Activated T-cell treated with anti-CD3 and anti-CD28 coated beads, Interleukin-2, amount 50 U/mL, for 24 hours (primary cell): ENCODE data around the gene PLCB3.

Source experiments
- DNase-seq: peaks from one replicate; pipeline ENCODE4 v3.0.0-alpha.2; 2020
- H3K27ac Mint-ChIP-seq: 2 replicates; pipeline ENCODE4 v1.8.0; 2020; ENCODE audit warnings: mild to moderate bottlenecking, mixed read lengths
- H3K27me3 Mint-ChIP-seq: 2 replicates; pipeline ENCODE4 v1.8.0; 2020; ENCODE audit warnings: mixed read lengths
- H3K36me3 Mint-ChIP-seq: 2 replicates; pipeline ENCODE4 v1.8.0; 2020; ENCODE audit warnings: low read depth, mixed read lengths
- H3K4me1 Mint-ChIP-seq: 2 replicates; pipeline ENCODE4 v1.8.0; 2020; ENCODE audit warnings: low read depth, mixed read lengths
- H3K4me3 Mint-ChIP-seq: 2 replicates; pipeline ENCODE4 v1.8.0; 2020; ENCODE audit warnings: mild to moderate bottlenecking, moderate library complexity, mixed read lengths
- H3K9me3 Mint-ChIP-seq: 2 replicates; pipeline ENCODE4 v1.8.0; 2020; ENCODE audit warnings: mixed read lengths

PLCB3 gene

DNA sequence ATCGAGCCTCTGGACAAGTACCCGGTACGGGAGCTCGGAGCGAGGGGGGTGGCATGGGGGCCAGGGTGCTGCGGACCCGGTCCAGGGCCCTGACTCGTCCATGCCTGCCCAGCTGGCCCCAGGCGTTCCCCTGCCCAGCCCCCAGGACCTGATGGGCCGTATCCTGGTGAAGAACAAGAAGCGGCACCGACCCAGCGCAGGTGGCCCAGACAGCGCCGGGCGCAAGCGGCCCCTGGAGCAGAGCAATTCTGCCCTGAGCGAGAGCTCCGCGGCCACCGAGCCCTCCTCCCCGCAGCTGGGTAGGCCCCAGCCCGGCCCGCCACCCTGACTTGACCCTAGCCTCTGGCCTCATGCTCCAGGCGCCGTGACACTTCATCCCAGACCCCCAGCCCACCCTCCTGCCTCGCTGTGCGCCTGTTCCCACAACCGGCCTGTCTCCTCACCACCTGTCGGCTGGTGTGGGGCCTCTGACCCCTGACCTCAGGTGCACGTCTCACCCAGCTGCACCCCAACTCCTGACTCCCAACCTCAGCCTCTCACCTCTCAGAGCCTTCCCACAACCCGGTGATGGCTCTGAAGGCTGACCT is 7.7 kb downstream of the PLCB3 start:
- Mint-ChIP-seq H3K27me3 (no peaks in the 10 kb centered on the region), H3K4me1 (peaks cover 11% of the 10 kb centered on the region), H3K4me3 (no peak overlapping the region), H3K9me3 (no peaks in the 10 kb centered on the region), H3K27ac (no peak overlapping the region), H3K36me3 (peaks cover 61% of the 10 kb centered on the region)
- DNase-seq: no peak

DNA sequence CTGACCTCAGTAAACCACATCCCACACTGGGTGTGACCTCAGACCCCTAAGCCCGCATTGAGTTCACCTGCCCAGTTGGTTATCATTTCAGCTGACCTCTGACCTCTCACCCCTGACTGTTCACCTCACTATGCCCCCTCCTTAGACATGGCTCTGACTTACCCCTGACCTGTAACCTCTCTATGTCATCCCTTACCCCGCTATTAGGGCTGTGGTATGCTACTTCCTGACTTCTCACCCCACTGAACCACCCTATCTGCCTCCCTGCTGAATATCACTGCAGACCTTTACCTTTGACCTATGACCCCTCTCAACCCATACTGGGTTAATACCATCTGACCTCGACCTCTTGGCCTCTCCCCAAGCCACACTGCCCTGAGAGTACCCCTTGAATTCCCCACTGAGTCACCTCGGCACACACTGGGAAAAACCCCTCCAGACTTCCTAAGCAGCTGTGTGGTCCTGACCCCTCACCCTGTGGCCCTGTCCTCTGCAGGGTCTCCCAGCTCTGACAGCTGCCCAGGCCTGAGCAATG is 8.3 kb downstream of the PLCB3 start:
- Mint-ChIP-seq H3K4me3 (no peak overlapping the region), H3K27ac (no peak overlapping the region), H3K36me3 (peaks cover 63% of the 10 kb centered on the region), H3K27me3 (no peaks in the 10 kb centered on the region), H3K4me1 (peaks cover 11% of the 10 kb centered on the region), H3K9me3 (no peaks in the 10 kb centered on the region)
- DNase-seq: no peak

DNA sequence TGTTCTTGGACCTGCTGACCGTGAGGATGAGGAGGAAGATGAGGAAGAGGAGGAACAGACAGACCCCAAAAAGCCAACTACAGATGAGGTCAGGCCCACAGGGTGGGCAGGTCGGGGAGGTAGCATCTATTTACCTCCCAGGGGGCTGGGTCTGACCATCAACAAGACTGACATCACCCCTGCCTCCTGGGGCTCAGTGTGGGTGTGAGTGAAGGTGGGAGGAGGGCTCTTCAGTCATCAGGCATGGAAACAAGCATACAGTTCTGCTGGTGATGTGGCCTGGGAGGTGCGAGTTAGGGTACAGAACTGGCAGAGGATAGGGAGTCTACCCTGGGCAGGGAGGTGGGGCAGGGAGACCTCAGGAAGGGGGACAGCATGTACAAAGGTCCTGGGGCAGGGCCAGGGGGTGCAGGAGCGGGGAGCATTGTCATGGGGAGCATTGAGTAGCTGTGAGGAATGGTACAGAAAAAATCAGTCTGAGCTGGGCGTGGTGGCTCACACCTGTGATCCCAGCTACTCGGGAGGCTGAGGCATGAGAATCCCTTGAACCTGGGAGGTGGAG is 8.9 kb downstream of the PLCB3 start:
- no peaks in the 10 kb centered on the region for H3K9me3 Mint-ChIP-seq
- peaks cover 11% of the 10 kb centered on the region for H3K4me1 Mint-ChIP-seq
- H3K4me3 Mint-ChIP-seq: no peak overlapping the region
- H3K27ac Mint-ChIP-seq: no peak overlapping the region
- H3K36me3 Mint-ChIP-seq: peaks cover 61% of the 10 kb centered on the region
- H3K27me3 Mint-ChIP-seq: no peaks in the 10 kb centered on the region
- DNase-seq: no peak

DNA sequence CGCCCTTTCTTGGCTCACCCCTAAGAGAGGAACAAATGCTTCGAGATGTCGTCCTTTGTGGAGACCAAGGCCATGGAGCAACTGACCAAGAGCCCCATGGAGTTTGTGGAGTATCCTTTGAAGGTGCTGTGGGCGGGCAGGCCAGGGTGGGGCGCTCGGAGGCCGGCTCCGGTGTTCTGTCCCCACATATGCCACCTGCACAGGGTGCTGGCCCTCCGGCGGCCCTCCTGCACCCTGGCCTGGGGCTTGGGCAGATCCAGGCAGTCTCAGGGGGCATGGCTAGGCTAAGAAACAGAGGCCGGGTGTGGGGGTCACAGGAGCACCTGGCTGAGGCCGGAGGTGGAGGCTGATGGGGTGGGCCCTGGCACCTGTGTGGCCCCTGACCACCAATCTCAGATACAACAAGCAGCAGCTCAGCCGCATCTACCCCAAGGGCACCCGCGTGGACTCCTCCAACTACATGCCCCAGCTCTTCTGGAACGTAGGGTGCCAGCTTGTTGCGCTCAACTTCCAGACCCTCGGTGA is 10.3 kb downstream of the PLCB3 start:
- Mint-ChIP-seq H3K27ac (no peak overlapping the region), H3K36me3 (peaks cover 62% of the 10 kb centered on the region), H3K4me1 (peaks cover 11% of the 10 kb centered on the region), H3K4me3 (no peak overlapping the region), H3K9me3 (no peaks in the 10 kb centered on the region), H3K27me3 (no peaks in the 10 kb centered on the region)
- DNase-seq: no peak

DNA sequence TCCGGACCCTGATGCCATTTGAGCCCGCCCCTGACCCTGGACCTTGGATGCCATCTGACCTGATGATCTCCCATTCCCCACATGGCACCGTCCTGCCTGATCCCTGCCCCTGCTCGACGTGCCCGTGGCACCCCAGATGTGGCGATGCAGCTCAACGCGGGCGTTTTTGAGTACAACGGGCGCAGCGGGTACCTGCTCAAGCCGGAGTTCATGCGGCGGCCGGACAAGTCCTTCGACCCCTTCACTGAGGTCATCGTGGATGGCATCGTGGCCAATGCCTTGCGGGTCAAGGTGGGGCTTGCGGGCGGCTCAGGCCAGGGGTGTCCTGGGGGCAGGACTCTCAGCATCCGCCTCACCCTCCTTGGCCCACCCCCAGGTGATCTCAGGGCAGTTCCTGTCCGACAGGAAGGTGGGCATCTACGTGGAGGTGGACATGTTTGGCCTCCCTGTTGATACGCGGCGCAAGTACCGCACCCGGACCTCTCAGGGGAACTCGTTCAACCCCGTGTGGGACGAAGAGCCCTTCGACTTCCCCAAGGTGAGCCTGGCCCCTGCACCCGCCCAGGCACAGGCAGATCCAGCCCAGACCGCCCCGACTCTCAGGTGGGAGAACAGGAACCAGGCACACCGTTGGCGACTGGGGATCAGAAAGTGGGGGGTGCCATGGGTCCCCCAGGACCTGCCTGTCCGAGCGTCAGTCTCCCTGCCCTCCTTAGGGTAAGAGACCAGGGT is 11.1 kb downstream of the PLCB3 start:
- Mint-ChIP-seq H3K4me1 (peaks cover 11% of the 10 kb centered on the region), H3K4me3 (no peak overlapping the region), H3K27me3 (no peaks in the 10 kb centered on the region), H3K27ac (no peak overlapping the region), H3K9me3 (no peaks in the 10 kb centered on the region), H3K36me3 (peaks cover 60% of the 10 kb centered on the region)
- DNase-seq: no peak

DNA sequence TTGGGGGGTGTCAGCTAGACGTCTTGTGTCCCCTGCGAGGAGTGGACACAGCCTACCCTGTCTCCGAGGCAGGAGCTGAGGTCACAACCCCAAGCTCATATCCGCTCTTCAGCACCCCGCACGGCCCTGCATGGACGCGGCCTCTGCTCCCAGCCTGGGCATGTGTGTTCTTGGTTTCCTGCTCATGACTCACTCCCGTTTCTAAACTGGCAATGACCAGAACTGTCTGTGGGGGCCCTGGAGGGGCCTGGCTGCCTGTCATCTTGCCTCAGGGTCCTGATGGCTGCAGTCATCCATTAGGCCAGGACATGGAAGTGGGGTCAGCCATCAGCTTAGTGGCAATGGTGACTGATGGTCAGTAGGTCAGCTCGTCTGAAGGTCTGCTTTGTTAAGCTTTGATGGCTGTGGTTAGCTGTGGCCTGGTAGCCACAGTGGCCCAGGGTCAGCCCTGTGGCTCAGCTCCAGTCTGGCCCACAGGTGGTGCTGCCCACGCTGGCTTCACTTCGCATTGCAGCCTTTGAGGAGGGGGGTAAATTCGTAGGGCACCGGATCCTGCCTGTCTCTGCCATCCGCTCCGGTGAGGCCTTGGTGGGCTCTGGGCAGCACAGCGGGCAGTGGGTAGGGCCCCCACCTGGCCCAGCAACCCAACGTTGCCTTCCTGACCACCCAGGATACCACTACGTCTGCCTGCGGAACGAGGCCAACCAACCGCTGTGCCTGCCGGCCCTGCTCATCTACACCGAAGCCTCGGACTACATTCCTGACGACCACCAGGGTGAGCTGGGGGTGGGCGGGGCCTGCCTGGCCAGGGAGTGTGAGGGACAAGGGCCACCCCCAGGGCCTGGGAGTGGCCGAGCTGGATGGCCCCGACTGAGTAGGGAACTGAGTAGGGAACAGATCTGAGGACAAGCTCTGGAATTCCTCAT is 12.0 kb downstream of the PLCB3 start:
- H3K36me3 Mint-ChIP-seq: peaks cover 55% of the 10 kb centered on the region

DNA sequence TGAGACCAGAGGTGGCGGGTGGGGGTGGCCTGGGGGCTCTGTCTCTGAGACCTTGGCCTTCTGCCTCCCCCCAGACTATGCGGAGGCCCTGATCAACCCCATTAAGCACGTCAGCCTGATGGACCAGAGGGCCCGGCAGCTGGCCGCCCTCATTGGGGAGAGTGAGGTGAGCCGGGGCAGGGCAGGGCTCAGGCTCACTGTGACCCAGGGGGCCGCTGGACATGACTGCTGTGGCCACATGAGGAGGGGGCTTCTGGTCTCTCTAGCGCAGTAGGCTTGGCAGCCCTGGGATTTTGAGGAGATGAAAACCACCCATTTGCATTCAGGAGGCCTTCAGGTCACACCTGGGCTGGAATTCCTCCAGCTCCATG is 12.6 kb downstream of the PLCB3 start:
- peaks cover 22% of the 10 kb centered on the region for H3K4me1 Mint-ChIP-seq
- no peaks in the 10 kb centered on the region for H3K9me3 Mint-ChIP-seq
- no peak for DNase-seq
- no peak overlapping the region for H3K4me3 Mint-ChIP-seq
- no peaks in the 10 kb centered on the region for H3K27me3 Mint-ChIP-seq
- H3K36me3 Mint-ChIP-seq: peaks cover 55% of the 10 kb centered on the region
- no peak overlapping the region for H3K27ac Mint-ChIP-seq

More for the DNA sequence above, 12.0 kb downstream of the PLCB3 start:
- Mint-ChIP-seq H3K4me3 (no peak overlapping the region), H3K27me3 (no peaks in the 10 kb centered on the region), H3K27ac (no peak overlapping the region), H3K4me1 (peaks cover 16% of the 10 kb centered on the region), H3K9me3 (no peaks in the 10 kb centered on the region)
- no peak for DNase-seq

DNA sequence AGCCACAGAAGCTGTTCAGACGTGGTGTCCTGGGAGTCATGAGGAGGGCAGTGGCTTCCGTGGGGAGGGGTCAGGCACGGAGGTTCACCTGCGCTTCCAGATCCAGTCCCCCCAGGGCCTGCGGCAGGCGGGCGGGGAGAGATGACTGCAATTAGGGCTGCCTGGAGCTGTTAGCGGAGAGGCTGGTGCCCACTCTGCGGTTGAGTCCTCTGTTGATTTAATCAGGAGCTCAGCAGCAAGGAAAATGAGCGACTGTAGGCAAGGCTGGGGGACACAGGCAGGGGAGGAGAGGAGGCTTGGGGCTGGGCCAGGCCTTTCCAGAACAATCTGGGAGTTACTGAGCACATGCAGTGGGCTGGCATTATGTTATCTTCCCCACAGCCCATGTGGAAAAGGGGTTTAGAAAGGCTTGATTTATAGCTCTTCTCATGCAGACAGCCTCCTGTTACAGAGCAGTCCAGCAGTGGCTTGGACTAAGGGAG is 13.1 kb downstream of the PLCB3 start:
- Mint-ChIP-seq H3K36me3 (peaks cover 54% of the 10 kb centered on the region), H3K9me3 (no peaks in the 10 kb centered on the region), H3K27me3 (no peaks in the 10 kb centered on the region), H3K4me1 (peaks cover 22% of the 10 kb centered on the region), H3K4me3 (no peak overlapping the region), H3K27ac (peak overlapping the region; percentile 61)
- no peak for DNase-seq

DNA sequence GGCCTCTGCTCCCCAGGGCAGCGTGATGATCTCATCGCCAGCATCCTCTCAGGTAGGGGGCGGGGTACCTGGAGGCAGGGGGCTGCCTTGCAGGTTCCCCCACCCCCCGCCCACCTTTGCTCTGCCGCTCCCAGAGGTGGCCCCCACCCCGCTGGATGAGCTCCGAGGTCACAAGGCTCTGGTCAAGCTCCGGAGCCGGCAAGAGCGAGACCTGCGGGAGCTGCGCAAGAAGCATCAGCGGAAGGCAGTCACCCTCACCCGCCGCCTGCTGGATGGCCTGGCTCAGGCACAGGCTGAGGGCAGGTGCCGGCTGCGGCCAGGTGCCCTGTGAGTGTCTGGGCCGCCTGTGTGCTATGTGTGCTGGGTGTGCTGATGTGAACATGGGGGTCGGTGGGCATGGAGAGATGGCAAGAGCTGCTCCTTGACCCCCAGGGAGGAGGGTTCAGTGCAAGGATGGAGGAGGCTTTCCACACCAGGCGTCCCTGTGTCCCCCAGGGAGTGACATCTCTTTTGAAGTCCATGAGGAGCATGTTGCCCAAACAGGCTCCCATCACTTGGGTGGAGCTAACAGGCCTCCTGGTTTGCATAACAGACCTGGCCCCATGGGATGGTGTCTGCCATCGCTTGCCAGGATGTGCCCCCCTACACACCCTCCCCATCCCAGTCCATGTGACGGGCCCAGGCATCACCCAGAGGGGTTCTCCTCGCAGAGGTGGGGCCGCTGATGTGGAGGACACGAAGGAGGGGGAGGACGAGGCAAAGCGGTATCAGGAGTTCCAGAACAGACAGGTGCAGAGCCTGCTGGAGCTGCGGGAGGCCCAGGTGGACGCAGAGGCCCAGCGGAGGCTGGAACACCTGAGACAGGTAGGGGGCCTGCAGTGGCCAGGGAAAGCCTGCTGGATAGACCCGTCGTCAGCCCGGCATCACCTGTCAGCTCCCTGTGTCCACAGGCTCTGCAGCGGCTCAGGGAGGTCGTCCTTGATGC is 14.1 kb downstream of the PLCB3 start:
- Mint-ChIP-seq H3K27me3 (no peaks in the 10 kb centered on the region), H3K9me3 (no peaks in the 10 kb centered on the region), H3K4me1 (peaks cover 15% of the 10 kb centered on the region), H3K36me3 (peaks cover 52% of the 10 kb centered on the region), H3K4me3 (no peak overlapping the region), H3K27ac (no peak overlapping the region)
- DNase-seq: no peak

DNA sequence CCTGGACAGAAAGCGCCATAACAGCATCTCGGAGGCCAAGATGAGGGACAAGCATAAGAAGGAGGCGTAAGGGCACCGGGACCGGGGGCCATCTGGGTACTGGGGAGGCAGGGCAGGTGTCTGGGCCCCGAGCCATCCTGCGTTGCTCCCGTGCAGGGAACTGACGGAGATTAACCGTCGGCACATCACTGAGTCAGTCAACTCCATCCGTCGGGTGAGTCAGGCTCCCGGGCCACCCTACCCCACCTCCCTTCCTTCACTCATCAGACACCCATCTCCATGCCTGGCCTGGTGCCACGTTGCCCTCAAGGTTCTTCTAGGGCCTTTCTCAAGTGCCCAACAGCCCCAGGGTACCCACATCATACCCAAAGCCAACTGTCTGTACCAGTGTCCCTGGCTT is 15.0 kb downstream of the PLCB3 start:
- H3K36me3 Mint-ChIP-seq: peaks cover 51% of the 10 kb centered on the region
- no peaks in the 10 kb centered on the region for H3K9me3 Mint-ChIP-seq
- no peak for DNase-seq
- H3K4me3 Mint-ChIP-seq: no peak overlapping the region
- H3K27me3 Mint-ChIP-seq: no peaks in the 10 kb centered on the region
- peaks cover 15% of the 10 kb centered on the region for H3K4me1 Mint-ChIP-seq
- H3K27ac Mint-ChIP-seq: no peak overlapping the region

DNA sequence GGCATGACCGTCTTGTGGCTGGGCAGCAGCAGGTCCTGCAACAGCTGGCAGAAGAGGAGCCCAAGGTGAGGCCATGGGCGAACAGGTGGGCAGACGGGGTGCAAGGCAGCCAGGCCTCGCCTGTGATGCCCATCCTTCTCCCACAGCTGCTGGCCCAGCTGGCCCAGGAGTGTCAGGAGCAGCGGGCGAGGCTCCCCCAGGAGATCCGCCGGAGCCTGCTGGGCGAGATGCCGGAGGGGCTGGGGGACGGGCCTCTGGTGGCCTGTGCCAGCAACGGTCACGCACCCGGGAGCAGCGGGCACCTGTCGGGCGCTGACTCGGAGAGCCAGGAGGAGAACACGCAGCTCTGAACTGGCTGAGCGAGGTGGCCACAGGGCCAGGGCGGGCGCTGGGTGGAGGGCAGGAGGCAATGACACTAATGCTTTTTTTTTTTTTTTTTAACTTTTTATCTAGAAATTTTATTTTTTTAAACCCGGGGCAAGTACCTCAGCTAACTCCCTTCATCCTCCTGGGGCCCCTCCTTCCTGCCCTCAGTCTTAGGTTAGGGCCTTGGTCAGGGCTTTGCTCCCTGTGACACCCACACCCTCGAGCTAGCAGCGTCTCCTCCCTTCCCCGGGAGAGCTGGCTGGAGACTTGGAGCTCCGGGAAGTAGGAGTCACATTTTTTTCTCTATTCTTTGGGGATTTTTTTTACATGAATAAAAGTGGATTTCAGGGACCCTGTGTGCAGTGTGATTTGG is 16.0 kb downstream of the PLCB3 start:
- Mint-ChIP-seq H3K27ac (peak overlapping the region; percentile 99), H3K9me3 (no peaks in the 10 kb centered on the region), H3K4me1 (peaks cover 22% of the 10 kb centered on the region), H3K4me3 (no peak overlapping the region), H3K27me3 (no peaks in the 10 kb centered on the region), H3K36me3 (peaks cover 48% of the 10 kb centered on the region)
- no peak for DNase-seq

DNA sequence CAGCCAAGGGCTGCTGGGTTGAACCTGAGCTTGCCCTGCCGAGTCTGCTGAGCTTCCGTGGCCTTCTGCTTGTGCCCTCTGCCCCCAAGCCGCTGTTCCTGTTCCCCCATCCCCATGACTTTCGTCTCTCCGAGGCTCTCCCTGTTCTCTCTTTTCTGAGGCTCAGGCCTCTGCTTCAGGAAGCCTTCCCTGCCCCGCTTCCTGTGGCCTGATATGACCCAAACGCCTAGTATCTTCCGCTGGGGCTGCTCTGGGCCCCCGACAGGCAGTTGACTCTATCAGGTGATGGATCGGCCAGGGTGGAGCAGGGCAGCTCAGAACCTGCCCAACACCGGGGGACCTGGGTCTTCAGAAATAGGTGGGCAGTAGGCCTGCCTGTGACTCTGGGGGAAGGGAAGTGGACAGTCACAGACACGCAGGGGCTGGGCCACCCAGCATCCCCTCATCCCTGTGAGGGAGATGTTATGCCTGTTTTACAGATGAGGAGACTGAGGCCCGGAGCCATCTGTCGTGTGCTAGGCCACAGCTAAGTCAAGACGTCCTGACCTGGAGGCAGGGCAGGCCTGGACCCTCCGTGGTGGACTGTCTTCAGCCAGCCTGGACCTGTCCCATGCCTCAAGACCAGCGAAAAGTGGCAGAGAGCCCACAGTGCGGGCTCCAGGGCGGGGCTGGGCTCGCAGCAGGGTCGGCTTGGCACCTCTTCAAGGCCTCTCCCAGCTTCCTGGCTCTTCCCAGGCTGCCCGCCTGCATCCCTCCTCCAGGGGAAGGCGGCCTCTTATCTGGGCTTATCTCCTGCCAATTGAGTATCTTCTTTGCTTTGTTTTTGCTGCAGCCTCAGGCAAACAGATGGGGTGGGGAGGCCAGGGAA is 16.9 kb downstream of the PLCB3 start:
- Mint-ChIP-seq H3K9me3 (no peaks in the 10 kb centered on the region), H3K27me3 (no peaks in the 10 kb centered on the region), H3K4me1 (peaks cover 25% of the 10 kb centered on the region), H3K27ac (peak overlapping the region; percentile 99), H3K4me3 (peak overlapping the region; percentile 98), H3K36me3 (peaks cover 42% of the 10 kb centered on the region)
- no peak for DNase-seq
